Measurements from ENCODE around the gene ALPI.

DNA sequence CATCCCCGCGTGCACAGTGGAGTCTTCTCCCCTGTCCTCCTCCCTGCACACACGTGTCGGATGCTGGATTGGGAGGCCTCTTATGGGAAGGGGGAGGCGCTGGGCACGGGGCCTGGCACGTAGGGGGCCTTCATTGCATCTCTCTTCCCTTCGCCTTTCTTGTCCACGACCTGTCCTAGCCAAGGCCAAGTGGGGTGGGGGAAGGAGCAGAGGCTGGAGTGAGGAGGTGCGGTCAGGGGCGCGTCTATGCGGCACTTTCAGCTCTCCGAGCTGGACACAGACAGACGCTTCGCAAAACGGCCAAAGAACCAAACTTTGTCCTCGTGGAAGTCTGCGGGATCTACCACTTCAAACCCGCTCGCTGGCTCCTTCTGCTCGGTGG is 35.9 kb upstream of the ALPI start:
- TF ChIP-seq POLR2A (IDR thresholded peaks at IDR 0.05; ENCODE audit: low read depth): no peak
- TF ChIP-seq, protein P1, sequence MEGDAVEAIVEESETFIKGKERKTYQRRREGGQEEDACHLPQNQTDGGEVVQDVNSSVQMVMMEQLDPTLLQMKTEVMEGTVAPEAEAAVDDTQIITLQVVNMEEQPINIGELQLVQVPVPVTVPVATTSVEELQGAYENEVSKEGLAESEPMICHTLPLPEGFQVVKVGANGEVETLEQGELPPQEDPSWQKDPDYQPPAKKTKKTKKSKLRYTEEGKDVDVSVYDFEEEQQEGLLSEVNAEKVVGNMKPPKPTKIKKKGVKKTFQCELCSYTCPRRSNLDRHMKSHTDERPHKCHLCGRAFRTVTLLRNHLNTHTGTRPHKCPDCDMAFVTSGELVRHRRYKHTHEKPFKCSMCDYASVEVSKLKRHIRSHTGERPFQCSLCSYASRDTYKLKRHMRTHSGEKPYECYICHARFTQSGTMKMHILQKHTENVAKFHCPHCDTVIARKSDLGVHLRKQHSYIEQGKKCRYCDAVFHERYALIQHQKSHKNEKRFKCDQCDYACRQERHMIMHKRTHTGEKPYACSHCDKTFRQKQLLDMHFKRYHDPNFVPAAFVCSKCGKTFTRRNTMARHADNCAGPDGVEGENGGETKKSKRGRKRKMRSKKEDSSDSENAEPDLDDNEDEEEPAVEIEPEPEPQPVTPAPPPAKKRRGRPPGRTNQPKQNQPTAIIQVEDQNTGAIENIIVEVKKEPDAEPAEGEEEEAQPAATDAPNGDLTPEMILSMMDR (IDR thresholded peaks at IDR 0.05): no peak
- no peak for TF ChIP-seq POLR2AphosphoS5 (IDR thresholded peaks at IDR 0.05)
- TF ChIP-seq EP300 (IDR thresholded peaks at IDR 0.05): no peak

Data from esophagus muscularis mucosa (tissue), 4 donors.